ENCODE data around the gene ZNF91. TPM values are rescaled to one million over a fixed set of nuclear protein-coding genes. Genes with fewer than 3 reads are reported as not detected.

The ZNF91 gene
- total RNA-seq (2022; extraction: Qiagen RNA extraction; ENCODE audit: low read depth), result 0.07 to 0.37 TPM (median 0.16 TPM) in 5 replicates

DNA sequence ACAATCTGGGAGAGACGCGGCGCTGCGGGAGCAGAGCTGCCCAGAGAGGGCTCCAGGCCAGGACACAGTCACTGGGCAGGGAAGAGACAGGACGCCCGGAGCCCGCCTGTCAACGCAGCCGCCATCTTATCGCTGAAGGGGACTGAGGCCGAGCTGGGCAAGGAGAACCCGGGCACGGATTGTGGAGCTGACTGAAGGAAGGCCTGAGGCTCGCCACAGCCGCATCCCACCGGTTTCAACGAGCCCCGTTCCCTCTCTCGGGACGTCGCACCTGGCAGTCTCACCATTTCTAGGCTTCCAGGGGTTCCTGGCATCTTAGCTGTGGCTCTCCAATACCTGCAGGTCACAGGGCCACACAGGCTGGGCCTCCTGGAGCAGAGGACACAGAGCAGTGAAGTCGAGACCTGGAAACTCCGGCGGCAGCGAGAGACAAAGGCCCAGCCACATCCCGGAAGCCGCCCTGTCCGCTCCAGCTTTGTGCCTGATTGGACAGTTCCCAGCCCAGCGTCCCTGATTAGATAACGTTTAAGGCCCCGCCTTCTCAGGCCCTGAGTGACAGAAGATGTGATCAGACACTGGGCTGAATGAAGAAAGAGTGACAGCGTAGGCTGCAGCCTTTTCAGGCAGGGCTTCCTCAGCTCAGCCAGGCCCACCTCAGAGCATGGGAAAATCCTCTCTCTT, at the start of gene ZNF91:
ZNF91 (minus strand) TSS at position 431 of the 681 bp plus-strand sequence; CDS start at position 314, 117 bp downstream.

Other genes with a start within 250 kb of the ZNF91 start
- 0.35 to 0.98 TPM (median 0.75 TPM) in 5 replicates for gene ZNF724, start 145.1 kb downstream of the ZNF91 start, total RNA-seq (2022; extraction: Qiagen RNA extraction; ENCODE audit: low read depth)